C1 segment of cervical spinal cord (tissue), 14 donors: ENCODE results near the gene SKIC3.

Experiments
- DNase-seq, 14 donors: peaks; one replicate each; lab custom pipeline; 2025; lab: John Stamatoyannopoulos, UW

SKIC3 gene

GRCh38 chr5:95531491-95531890, 23.3 kb downstream of the SKIC3 start:
- no peak for DNase-seq

- no peak for DNase-seq
Measured at GRCh38 chr5:95530416-95530815, 24.4 kb downstream of the SKIC3 start.

- no peak for DNase-seq
Measured at GRCh38 chr5:95528565-95528964, 26.2 kb downstream of the SKIC3 start.

GRCh38 chr5:95526871-95527270, 27.9 kb downstream of the SKIC3 start:
- no peak for DNase-seq

- DNase-seq: no peak
Measured at GRCh38 chr5:95524423-95524822, 30.4 kb downstream of the SKIC3 start.

- peak in 1 of 14 donors; percentile 71 for DNase-seq
Measured at GRCh38 chr5:95520206-95520605, 34.6 kb downstream of the SKIC3 start.

- peak in 1 of 14 donors; percentile 74 for DNase-seq
Measured at GRCh38 chr5:95519681-95520080, 35.1 kb downstream of the SKIC3 start.

GRCh38 chr5:95519151-95519550, 35.6 kb downstream of the SKIC3 start:
- DNase-seq: peak in 1 of 14 donors; percentile 81

- DNase-seq: no peak
Measured at GRCh38 chr5:95518417-95518816, 36.4 kb downstream of the SKIC3 start.

GRCh38 chr5:95511606-95512005, 43.2 kb downstream of the SKIC3 start:
- DNase-seq: no peak

- no peak for DNase-seq
Measured at GRCh38 chr5:95508550-95508949, 46.2 kb downstream of the SKIC3 start.
